ENCODE data around the gene EIF3K. TPM values are rescaled to one million over a fixed set of nuclear protein-coding genes. Genes with fewer than 3 reads are reported as not detected.
"Not testable (repeated sequence)": the region's sequence is repeated elsewhere in the genome, so short reads cannot be mapped to it uniquely, and the experiment has no call there.

Gene EIF3K
- polyA plus RNA-seq, 1 donor, result 381 TPM

GRCh38 chr19:38619361-38620174 is 580 bp downstream of the EIF3K start:
- DNase-seq, result no peak

GRCh38 chr19:38624822-38625221 is 5.8 kb downstream of the EIF3K start:
- DNase-seq, result no peak

DNA sequence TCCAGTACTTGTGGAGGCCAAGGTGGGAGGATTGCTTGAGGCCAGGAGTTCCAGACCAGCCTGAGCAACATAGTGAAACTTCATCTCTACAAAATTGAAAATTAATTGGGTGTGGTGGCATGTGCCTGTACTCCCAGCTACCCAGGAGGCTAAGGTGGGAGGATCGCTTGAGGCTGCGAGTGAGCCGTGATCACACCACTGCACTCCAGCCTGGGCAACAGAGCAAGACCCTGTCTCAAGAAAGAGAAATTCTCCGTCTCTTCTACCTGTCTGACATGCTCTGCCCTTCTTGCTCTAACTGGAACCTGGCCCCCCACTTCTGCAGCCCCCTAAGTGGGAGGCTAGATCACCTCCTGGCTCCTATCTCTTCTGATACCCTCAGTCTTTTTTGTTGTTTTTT is 7.4 kb downstream of the EIF3K start:
- no peak for DNase-seq

DNA sequence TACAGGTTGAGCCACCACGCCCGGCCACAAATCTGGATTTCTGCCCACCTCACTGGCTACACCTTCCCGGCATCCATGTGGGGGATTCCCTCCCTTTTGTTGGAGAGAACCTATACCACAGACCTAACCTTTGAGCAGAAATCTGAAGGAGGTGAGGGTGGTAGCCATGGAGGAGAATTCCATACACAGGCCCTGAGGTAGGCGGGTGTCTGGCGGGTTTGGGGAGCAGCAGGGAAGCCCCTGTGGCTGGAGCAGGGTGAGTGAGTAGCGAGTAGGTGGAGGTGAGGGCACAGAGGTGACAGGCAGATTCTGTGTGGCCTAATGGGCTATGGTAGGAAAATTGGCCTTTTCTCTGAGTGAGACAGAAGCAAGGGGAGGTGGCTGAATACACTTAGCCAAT is 10.6 kb downstream of the EIF3K start:
- no peak for DNase-seq

DNA sequence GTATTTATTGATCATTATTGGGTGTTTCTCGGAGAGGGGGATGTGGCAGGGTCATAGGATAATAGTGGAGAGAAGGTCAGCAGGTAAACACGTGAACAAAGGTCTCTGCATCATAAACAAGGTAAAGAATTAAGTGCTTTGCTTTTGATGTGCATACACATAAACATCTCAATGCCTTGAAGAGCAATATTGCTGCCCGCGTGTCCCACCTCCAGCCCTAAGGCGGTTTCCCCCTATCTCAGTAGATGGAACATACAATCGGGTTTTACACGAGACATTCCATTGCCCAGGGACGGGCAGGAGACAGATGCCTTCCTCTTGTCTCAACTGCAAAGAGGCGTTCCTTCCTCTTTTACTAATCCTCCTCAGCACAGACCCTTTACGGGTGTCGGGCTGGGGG is 12.3 kb downstream of the EIF3K start:
- not testable (repeated sequence) for DNase-seq

DNA sequence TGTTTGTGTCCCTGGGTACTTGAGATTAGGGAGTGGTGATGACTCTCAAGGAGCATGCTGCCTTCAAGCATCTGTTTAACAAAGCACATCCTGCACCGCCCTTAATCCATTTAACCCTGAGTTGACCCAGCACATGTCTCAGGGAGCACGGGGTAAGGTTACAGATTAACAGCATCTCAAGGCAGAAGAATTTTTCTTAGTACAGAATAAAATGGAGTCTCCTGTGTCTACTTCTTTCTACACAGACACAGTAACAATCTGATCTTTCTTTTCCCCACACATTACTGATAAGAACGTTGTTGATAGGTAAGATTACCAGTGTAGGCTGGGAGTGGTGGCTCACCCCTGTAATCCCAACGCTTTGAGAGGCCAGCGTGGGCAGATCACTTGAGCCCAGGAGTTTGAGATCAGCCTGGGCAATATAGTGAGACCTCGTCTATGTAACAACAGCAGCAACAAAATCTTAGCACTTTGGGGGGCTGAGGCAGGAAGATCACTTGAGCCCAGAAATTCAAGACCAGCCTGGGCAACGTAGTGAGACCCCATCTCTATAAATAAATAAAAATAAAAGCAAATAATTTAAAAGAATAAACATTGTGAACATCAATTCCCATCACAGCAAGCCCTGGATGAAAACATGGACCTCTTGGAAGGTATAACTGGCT is 13.0 kb downstream of the EIF3K start:
- DNase-seq, result not testable (repeated sequence)

- no peak for DNase-seq
Measured at GRCh38 chr19:38632476-38633213, 13.7 kb downstream of the EIF3K start.

DNA sequence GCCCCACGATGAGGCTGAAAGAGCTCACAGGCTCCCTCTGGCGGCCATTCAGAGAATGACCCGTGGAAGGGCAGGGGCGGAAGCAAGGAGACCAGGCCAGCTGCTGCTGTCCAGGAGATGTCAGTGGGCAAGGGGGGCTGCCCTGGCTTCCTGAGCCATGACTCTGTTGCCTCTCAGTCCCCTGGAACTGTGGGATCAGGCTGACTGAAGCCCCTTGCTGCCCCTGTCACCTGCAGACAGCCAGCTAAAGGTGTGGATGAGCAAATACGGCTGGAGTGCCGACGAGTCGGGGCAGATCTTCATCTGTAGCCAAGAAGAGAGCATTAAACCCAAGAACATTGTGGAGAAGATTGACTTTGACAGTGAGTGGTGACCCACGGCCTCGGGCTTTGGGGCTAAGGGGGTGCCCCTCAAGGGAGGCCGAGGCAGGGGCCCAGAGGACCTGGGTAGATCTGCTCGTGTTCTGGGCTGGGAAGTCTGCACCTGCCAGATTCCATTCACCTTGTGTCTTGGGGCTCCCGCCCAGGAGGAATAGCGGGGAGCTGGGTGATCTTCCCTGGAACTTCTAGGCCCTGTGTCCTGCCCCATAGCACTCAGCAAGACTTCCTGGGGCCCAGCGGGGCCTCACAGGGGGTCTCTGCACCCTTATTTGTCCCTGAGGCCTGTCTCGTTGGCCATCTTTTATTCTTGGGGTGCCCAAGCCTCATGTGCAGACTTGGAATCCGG is 15.9 kb downstream of the EIF3K start:
- DNase-seq, result peak; percentile 80

DNA sequence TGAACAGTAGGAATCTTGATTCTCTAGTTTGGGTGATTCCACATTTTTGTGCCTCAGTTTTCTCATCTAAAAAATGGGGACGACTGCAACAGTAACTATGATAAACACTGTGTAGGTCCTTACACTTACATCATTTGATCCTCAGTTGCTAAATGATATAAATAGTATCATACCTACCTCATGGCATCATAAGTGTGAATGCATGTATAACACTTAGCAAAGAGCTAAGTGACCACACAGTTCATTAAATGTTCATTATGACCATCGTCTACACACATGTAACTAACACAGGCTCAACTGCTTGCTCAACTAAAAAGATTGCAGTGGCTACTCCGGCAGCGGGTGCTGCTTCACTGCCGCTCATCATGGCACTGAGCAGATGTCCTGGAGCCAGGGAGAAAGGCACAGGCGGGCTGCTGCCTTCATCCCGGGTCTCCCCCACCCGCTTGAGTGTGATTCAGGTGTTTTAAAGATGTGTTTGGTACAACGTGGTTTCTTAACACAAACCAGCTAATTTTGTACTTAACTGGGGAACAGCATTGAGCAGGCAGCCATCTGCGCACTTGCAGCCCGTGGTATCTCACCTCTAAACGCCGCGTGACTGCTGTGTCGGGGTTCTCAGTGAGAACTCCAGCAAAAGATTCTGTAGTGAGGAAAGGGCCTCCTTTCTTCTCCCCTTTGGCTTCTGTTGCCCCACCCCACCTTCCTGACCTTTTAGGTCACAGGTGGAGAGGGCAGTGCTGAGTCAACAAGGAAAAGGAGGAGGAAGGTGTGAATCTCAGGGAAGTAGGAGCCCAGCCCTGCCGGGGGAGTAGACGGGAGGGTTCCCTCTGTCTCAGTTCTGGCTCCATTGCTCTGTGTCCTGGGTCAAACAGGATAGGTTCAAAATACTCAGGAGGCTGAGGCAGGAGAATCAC is 16.8 kb downstream of the EIF3K start:
- no peak for DNase-seq

- no peak for DNase-seq
Measured at GRCh38 chr19:38638461-38638860, 19.5 kb downstream of the EIF3K start.

GRCh38 chr19:38639679-38640078 is 20.7 kb downstream of the EIF3K start:
- DNase-seq, result no peak

GRCh38 chr19:38640368-38640767 is 21.4 kb downstream of the EIF3K start:
- no peak for DNase-seq

- DNase-seq, result no peak
Measured at GRCh38 chr19:38642176-38642575, 23.2 kb downstream of the EIF3K start.

- DNase-seq, result no peak
Measured at GRCh38 chr19:38644719-38645118, 25.7 kb downstream of the EIF3K start.

DNA sequence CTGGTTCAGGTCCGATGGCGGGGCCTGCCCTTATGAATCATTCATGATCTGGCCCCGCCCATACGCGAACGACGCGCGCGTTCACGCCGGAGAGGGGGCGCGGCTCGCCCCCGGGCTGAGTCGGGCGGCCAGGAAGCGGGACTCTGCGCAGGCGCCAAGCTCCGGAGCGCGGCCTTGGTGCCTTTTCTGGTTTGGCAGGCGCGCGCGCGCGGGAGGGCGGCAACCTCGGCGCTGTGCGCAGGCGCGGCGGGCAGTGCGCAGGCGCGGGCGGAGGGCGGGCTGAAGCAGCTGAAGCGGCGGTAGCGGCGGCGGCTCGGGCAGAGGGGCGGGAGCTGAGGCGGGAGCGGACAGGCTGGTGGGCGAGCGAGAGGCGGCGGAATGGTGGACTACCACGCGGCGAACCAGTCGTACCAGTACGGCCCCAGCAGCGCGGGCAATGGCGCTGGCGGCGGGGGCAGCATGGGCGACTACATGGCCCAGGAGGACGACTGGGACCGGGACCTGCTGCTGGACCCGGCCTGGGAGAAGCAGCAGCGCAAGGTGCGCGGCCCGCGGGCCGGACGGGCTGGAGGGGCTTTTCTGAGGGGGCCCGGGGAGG is 28.5 kb downstream of the EIF3K start, which contains the start of gene ACTN4:
TSS of gene ACTN4 (plus strand) at position 282 of the 598 bp plus-strand sequence. CDS start at position 379, 97 bp downstream.
- peak; percentile 99 for DNase-seq

DNA sequence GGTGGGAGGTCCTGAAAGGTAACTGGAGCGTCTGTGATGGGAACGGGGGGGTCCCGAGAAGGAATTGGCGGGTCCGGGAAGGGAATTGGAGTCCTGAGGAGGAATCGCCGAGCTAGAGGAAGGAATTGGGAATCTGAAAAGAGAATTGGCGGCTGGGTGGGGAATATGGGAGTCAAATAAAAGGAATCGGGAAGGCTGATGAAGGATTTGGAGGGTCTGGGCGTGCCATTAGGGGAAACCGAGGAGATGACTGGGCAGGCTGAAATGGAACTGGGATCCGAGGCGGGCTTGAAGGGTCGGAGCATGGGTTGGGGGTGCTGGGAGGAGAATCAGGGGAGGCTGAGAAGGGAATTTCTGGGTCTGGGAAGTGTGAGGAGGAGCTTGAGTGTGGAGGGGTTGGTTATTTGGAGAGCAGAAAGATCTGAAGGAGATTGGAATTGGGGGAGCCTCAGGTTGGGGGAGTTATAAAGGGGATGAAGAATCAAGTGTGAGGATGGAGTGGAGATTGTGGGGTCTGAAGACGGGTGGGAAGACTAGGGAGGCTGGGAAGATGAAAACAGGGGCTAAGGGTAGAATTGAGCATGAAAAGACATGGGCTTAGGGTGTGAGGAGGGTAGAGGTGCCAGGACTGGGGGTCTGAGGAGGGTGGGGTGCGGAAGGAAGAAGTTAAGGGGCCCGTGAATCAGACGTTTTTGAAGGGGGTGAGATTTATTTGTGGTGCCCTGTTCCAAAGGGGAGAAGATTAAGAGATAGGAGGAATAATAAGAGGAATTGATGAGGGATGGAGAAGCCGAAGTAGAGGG is 29.2 kb downstream of the EIF3K start:
- no peak for DNase-seq

DNA sequence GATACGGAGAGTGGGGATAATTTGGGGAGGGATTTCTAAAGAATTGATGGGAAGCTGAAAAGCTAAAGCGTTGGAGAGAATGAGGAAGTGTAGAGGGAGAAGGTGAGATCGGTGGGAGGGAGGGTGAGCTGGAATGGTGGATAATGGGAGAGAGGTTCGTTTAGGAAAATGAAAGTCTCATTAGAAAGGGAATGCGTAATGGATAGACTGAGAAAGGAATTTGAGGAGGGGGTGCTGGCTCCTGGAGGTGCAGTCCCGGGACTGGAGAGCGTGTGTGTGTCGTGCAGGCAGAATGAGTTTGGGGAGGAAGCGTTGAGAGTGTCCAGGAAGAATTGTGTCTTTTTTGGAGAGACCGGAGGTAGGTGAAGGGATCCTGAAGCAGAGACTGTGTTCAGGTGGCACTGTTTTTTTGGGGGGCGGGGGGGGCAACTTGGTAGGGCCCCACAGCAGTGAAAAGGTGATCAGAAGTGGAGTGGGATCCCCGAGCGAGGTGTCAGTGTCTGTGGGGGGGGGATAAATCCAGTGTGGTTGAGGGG is 29.8 kb downstream of the EIF3K start:
- no peak for DNase-seq

DNA sequence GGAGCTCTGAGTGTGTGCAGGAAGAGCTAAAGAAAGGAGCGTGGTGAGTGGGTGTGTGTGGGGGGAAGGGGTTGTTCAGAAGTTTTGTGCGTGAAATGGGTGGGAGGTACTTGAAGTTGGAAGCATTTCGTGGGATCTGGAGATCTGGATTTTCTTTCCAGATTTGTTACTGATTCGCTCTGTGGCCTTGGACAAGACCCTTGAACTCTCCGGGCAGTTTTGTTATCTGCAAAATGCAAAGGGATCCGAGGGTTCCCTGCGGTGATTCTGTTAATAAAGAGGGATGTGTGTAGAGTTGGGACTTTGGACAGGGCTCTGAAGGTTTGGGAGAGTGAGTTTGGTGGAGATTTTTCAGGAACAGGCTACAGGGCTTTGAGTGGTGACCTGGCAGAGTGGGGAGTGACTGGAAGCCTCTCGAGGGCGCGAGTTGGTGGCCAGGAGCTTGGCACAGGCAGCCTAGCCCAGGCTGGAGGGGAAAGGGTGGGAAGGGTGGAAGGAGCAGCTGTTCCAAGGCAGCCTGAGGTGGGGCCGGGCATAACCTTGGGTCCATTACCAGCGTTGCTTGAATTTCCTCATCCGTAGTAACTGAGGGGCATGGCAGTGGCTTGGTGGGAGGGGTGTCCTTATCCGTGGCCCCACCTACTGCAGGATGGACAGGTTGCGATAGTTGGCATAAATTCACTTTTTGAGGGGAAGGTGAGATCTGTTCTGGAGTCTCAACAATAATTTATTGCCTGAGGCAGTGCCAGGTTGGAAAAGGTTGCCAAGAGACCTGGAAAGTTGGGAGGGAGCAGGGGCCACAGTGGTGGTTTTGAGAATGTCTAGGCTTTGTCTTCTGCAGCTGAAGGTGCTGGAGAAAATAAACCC is 30.6 kb downstream of the EIF3K start:
- DNase-seq, result no peak

Data from hindlimb muscle (tissue), 1 donor.